ENCODE results near the gene ST7.

Gene ST7

GRCh38 chr7:117006907-117007684 is 53.8 kb downstream of the ST7 start:
- no peak for DNase-seq (ENCODE audit: low read depth, low spot score)
- ChIA-PET CTCF (interaction anchor here (0.9 to 2.7 kb wide), 8 partner anchors 8 to 119 kb away, joined by 3 to 20 read pairs (median 5); no protein-coding TSS in a partner anchor), POLR2A (no interaction called here)
- H3K4me3 ChIP-seq (ENCODE audit: low read depth, low read length): no peak overlapping the region
- TF ChIP-seq CTCF (IDR thresholded peaks at IDR 0.05; ENCODE audit: insufficient read depth, low read length, missing control alignments): no peak

DNA sequence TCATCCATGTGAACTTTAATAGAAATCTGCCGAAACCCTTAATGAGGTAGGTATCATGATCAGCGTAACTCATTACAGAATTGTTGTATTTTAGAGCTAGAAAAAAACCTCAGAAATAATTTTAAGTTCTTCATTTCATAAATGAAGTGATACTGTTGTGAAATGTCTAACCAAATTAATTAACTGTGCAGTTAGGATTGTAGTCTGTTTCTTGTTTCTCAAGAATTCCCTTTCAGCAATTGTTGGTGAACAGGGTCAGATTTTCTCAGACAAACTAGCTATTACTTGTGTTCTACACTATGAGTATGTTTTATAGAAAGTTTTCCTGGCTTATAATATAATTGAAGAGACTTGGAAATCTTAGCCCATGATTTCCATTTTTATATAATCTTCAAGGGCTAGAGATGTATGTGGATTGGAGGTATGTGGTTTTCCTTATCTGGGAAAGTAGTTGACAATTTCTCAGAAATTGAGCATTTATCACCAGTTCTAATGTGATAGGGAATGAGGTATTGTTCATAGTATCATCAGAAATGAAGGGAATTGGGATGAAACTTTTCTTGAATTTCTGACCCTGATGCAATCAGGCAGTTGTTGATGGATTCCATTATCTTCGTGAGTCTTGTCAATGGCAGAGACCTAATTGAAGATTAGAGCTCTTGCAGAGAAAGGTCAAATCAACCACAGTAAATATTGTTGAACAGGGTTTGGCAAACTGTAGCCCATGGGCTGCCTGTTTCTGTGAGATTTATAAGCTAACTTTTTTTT is 55.0 kb downstream of the ST7 start:
- no peak for TF ChIP-seq CTCF (IDR thresholded peaks at IDR 0.05; ENCODE audit: insufficient read depth, low read length, missing control alignments)
- H3K4me3 ChIP-seq (ENCODE audit: low read depth, low read length): no peak overlapping the region
- DNase-seq (ENCODE audit: low read depth, low spot score): no peak
- ChIA-PET CTCF (interaction anchor here (1.1 to 4.0 kb wide), 8 partner anchors 9 to 119 kb away, joined by 3 to 30 read pairs (median 12); no protein-coding TSS in a partner anchor), POLR2A (interaction anchor here (0.7 kb wide), 1 partner anchor 266 kb away, joined by 3 read pairs; no protein-coding TSS in a partner anchor)

- POLR2A ChIA-PET: interaction anchor here (0.7 kb wide), 2 partner anchors 48 to 266 kb away, joined by 3 read pairs; no protein-coding TSS in a partner anchor
- DNase-seq (ENCODE audit: low read depth, low spot score): no peak
- TF ChIP-seq CTCF (IDR thresholded peaks at IDR 0.05; ENCODE audit: insufficient read depth, low read length, missing control alignments): no peak
- no peak overlapping the region for H3K4me3 ChIP-seq (ENCODE audit: low read depth, low read length)
- CTCF ChIA-PET: interaction anchor here (1.2 to 4.0 kb wide), 6 partner anchors 13 to 118 kb away, joined by 3 to 30 read pairs (median 8); no protein-coding TSS in a partner anchor
Measured at GRCh38 chr7:117008886-117009531, 55.7 kb downstream of the ST7 start.

DNA sequence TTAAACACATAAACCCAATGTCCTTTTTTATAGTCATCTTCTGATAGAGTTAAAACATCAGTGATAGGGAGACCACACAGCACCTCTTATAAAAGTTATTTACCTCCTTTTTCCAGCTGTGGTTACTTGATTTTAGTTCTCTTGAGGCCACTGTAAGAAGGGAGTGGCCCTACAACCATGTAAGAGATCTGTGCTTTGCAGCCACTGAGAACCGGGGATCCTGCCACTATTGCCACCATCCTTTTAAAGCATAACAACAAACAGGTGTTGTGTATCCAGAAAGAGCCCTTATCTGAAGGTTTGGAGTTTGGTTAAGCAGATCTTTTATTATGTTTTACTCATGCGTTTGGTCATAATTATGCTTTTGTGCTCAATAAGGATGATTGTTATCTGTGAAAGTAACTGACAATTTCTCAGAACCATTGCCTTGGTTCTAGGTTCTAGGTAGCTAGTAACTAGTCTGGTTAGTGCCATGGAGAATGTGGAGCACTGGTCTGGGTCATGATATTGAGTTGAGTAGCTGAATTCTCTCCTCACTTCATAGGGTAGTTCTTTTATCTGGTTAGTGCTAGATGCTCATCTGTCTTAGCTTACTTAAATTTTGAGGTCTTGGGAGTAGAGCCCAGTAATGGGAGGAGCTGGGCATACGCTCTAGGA is 56.5 kb downstream of the ST7 start:
- ChIA-PET POLR2A (interaction anchor here (0.7 kb wide), 1 partner anchor 48 kb away, joined by 3 read pairs; no protein-coding TSS in a partner anchor), CTCF (interaction anchor here (0.9 to 4.0 kb wide), 10 partner anchors 9 to 117 kb away, joined by 3 to 30 read pairs (median 3); no protein-coding TSS in a partner anchor)
- TF ChIP-seq CTCF (IDR thresholded peaks at IDR 0.05; ENCODE audit: insufficient read depth, low read length, missing control alignments): no peak
- no peak overlapping the region for H3K4me3 ChIP-seq (ENCODE audit: low read depth, low read length)
- no peak for DNase-seq (ENCODE audit: low read depth, low spot score)

- no peak for TF ChIP-seq CTCF (IDR thresholded peaks at IDR 0.05; ENCODE audit: insufficient read depth, low read length, missing control alignments)
- H3K4me3 ChIP-seq (ENCODE audit: low read depth, low read length): no peak overlapping the region
- no peak for DNase-seq (ENCODE audit: low read depth, low spot score)
- ChIA-PET CTCF (interaction anchor here (0.9 to 4.0 kb wide), 7 partner anchors 9 to 116 kb away, joined by 3 to 30 read pairs (median 3); no protein-coding TSS in a partner anchor), POLR2A (no interaction called here)
Measured at GRCh38 chr7:117010375-117011133, 57.3 kb downstream of the ST7 start.
